B cell (primary cell): ENCODE results near the gene PCNX3. TPM values are rescaled to one million over a fixed set of nuclear protein-coding genes. Genes with fewer than 3 reads are reported as not detected.

Experiments
- ATAC-seq: fragments of 200-7000 bp; cut with Tn5 transposase; one replicate; pipeline ENCODE4 v1.10.0; 2021; ENCODE audit warnings: low read depth, mild to moderate bottlenecking, moderate number of reproducible peaks, moderate library complexity
- CTCF ChIA-PET: fragments of 350-600 bp; sonication (Branson Sonifier 250); formaldehyde crosslinking; loops from one replicate; lab custom pipeline; 2021; ENCODE audit warnings: antibody characterized with exemption, inconsistent platforms; lab: Charles Lee
- POLR2A ChIA-PET: fragments of 350-600 bp; sonication (Branson Sonifier 250); formaldehyde crosslinking; loops from one replicate; lab custom pipeline; 2021; ENCODE audit warnings: antibody characterized with exemption; lab: Charles Lee
- DNase-seq: peaks from one replicate; pipeline ENCODE4 v3.0.0; 2013
- H2AFZ ChIP-seq: 2 replicates; pipeline ENCODE4 v1.6.1; 2012; ENCODE audit warnings: mild to moderate bottlenecking, low read depth, low read length; ENCODE audit not compliant: insufficient read depth, poor library complexity, severe bottlenecking
- H3K27ac ChIP-seq, 2 donors: 1 replicate in 1 of 2; 2 replicates in 1 of 2; pipeline ENCODE4 v1.5.1; 2012 to 2013; ENCODE audit warnings: low read length in 2 of 2, mild to moderate bottlenecking in 2 of 2, moderate library complexity in 1 of 2
- H3K27me3 ChIP-seq, 4 experiments: fragments of 200-600 bp in 1 of 4; sonication (generic) in 1 of 4; replicated peaks in 1 of 4; 1 replicate in 2 of 4; 2 replicates in 2 of 4; pipeline versions ENCODE4 v1.6.1 to v1.7.0; 2013 to 2016; ENCODE audit warnings: low read length in 3 of 4, mild to moderate bottlenecking in 2 of 4, mixed read lengths in 1 of 4, moderate library complexity in 1 of 4; ENCODE audit not compliant: insufficient read depth in 4 of 4, control insufficient read depth in 3 of 4; ENCODE audit errors: control extremely low read depth in 1 of 4
- H3K36me3 ChIP-seq, 2 experiments: replicated peaks in 1 of 2; 1 replicate in 1 of 2; 2 replicates in 1 of 2; pipeline versions ENCODE4 v1.6.1 to v1.7.1; 2013; ENCODE audit warnings: low read length in 1 of 2; ENCODE audit not compliant: insufficient read depth in 2 of 2, control insufficient read depth in 1 of 2; ENCODE audit errors: control extremely low read depth in 1 of 2, extremely low read depth in 1 of 2
- H3K4me1 ChIP-seq, 2 donors: fragments of 200-600 bp in 1 of 2; sonication (generic) in 1 of 2; 1 replicate in 1 of 2; 2 replicates in 1 of 2; pipeline versions ENCODE4 v1.5.1 to v1.6.1; 2013 to 2017; ENCODE audit warnings: low read length in 2 of 2; ENCODE audit not compliant: control insufficient read depth in 2 of 2, insufficient read depth in 2 of 2
- H3K4me2 ChIP-seq: replicated peaks from 2 replicates; pipeline ENCODE3; 2012; ENCODE audit warnings: mild to moderate bottlenecking, low read depth, low read length; ENCODE audit not compliant: poor library complexity, severe bottlenecking
- H3K4me3 ChIP-seq, 5 experiments: fragments of 200-600 bp in 1 of 5; sonication (generic) in 1 of 5; 1 replicate in 3 of 5; 2 replicates in 2 of 5; pipeline versions ENCODE4 v1.5.1 to v1.7.0; 2011 to 2016; ENCODE audit warnings: low read length in 4 of 5, mild to moderate bottlenecking in 4 of 5, low read depth in 2 of 5, control low read depth in 1 of 5, moderate library complexity in 1 of 5; ENCODE audit not compliant: insufficient read depth in 1 of 5; ENCODE audit errors: control extremely low read depth in 1 of 5, extremely low read depth in 1 of 5
- H3K79me2 ChIP-seq: fragments of 200-600 bp; sonication (generic); one replicate; pipeline ENCODE4 v1.6.0; 2016; ENCODE audit warnings: low read length; ENCODE audit not compliant: control insufficient read depth, insufficient read depth
- H3K9ac ChIP-seq: fragments of 200-600 bp; sonication (generic); 2 replicates; pipeline ENCODE4 v1.6.1; 2017; ENCODE audit warnings: mild to moderate bottlenecking, low read length, moderate library complexity
- H3K9me3 ChIP-seq, 3 donors: one replicate each; pipeline versions ENCODE4 v1.6.1 to v1.7.1; 2013; ENCODE audit warnings: low read length in 2 of 3; ENCODE audit not compliant: control insufficient read depth in 2 of 3, insufficient read depth in 1 of 3; ENCODE audit errors: control extremely low read depth in 1 of 3
- H4K20me1 ChIP-seq: 2 replicates; pipeline ENCODE4 v1.6.0; 2012; ENCODE audit warnings: mild to moderate bottlenecking, low read length; ENCODE audit not compliant: insufficient read depth, control insufficient read depth, poor library complexity, severe bottlenecking
- H3K27ac Mint-ChIP-seq: one replicate; pipeline ENCODE4 v1.8.0; 2021; ENCODE audit warnings: mixed read lengths
- H3K27me3 Mint-ChIP-seq: one replicate; pipeline ENCODE4 v1.8.0; 2021; ENCODE audit warnings: mixed read lengths
- H3K4me1 Mint-ChIP-seq: one replicate; pipeline ENCODE4 v1.8.0; 2021; ENCODE audit warnings: mixed read lengths
- H3K4me3 Mint-ChIP-seq: one replicate; pipeline ENCODE4 v1.8.0; 2021; ENCODE audit warnings: mixed read lengths
- H3K9me3 Mint-ChIP-seq: one replicate; pipeline ENCODE4 v1.8.0; 2022; ENCODE audit warnings: mixed read lengths; ENCODE audit not compliant: insufficient read depth
- EZH2 ChIP-seq: IDR thresholded peaks from 2 replicates; pipeline ENCODE4 v1.6.1; 2012; ENCODE audit warnings: borderline replicate concordance, low read depth, mild to moderate bottlenecking, moderate library complexity, low read length; ENCODE audit not compliant: insufficient read depth, poor library complexity, severe bottlenecking
- WGBS: methylation state at CpG from one replicate; pipeline ENCODE4 v1.1.5; 2013; ENCODE audit warnings: missing lambda C conversion rate; ENCODE audit not compliant: insufficient coverage; 5-methylcytosine and 5-hydroxymethylcytosine counted together
- intact Hi-C: fragments of 100-400 bp; cut with micrococcal nuclease; formaldehyde crosslinking; loops from one replicate; pipeline ENCODE4 v1.10.0; 2022
- polyA plus RNA-seq: library from polyadenylated mRNA; depleted of rRNA; stranded (reverse); fragments of >200 nt; gene quantifications from 2 replicates; pipeline ENCODE4 v1.2.3, GENCODE V29; 2012
- total RNA-seq, 2 donors: library from RNA; stranded (reverse); fragments of 120-200 nt in 1 of 2; gene quantifications; 1 replicate in 1 of 2; 2 replicates in 1 of 2; pipeline versions ENCODE4 v1.2.3 to v1.2.4, GENCODE V29; 2013 to 2022
- TF ChIP-seq, protein P1 (sequence below): fragments of 200-600 bp; IDR thresholded peaks from one replicate; pipeline ENCODE4 v1.8.0; 2022; ENCODE audit warnings: antibody characterized with exemption, mild to moderate bottlenecking

The PCNX3 gene
- total and polyA plus RNA-seq, 2 donors (not counting 1 experiment from before 2014, with no cell fraction given) = 61.5 to 62.8 TPM

DNA sequence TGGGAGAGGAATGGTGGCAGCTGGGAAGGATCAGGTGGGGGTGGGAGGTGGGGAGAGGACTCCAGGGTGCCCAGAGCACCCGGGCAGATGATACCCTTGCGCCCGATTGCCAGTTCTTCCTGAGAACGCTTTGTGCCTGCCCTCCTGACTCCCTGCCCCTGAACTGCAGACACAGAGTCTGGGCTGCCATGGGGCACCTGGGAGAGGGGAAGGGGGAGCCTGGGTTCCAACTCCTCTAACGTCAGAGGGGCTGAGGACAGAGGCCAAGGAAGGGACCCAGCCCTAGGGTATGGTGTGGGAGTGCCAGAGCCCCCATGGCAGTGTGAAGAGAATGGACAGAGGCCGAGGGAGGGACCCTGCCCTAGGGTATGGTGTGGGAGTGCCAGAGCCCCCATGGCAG, 19.1 kb upstream of the PCNX3 start:
- no peaks in the 10 kb centered on the region for H3K27me3 ChIP-seq
- no peaks in the 10 kb centered on the region for H3K9me3 ChIP-seq
- ChIA-PET CTCF (interaction anchor here (0.8 to 1.3 kb wide), 2 partner anchors 56 to 313 kb away, joined by 3 to 5 read pairs; no protein-coding TSS in a partner anchor), POLR2A (interaction anchor here (1.0 kb wide), 1 partner anchor 54 kb away, joined by 3 read pairs; no protein-coding TSS in a partner anchor)
- peaks cover 14% of the 10 kb centered on the region for H3K4me1 Mint-ChIP-seq
- ATAC-seq = no peak
- no peak overlapping the region for H3K27ac Mint-ChIP-seq
- H3K79me2 ChIP-seq = peaks cover 10% of the 10 kb centered on the region
- no peak overlapping the region for H3K4me3 Mint-ChIP-seq
- TF ChIP-seq, protein P1, sequence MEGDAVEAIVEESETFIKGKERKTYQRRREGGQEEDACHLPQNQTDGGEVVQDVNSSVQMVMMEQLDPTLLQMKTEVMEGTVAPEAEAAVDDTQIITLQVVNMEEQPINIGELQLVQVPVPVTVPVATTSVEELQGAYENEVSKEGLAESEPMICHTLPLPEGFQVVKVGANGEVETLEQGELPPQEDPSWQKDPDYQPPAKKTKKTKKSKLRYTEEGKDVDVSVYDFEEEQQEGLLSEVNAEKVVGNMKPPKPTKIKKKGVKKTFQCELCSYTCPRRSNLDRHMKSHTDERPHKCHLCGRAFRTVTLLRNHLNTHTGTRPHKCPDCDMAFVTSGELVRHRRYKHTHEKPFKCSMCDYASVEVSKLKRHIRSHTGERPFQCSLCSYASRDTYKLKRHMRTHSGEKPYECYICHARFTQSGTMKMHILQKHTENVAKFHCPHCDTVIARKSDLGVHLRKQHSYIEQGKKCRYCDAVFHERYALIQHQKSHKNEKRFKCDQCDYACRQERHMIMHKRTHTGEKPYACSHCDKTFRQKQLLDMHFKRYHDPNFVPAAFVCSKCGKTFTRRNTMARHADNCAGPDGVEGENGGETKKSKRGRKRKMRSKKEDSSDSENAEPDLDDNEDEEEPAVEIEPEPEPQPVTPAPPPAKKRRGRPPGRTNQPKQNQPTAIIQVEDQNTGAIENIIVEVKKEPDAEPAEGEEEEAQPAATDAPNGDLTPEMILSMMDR = no peak
- TF ChIP-seq EZH2 = no peak
- H3K36me3 ChIP-seq = peaks cover 0 to 32% of the 10 kb centered on the region in 2 experiments
- no peak overlapping the region for H3K9ac ChIP-seq
- intact Hi-C loops = no loop called here
- no peak overlapping the region for H3K27ac ChIP-seq
- H3K9me3 Mint-ChIP-seq = no peaks in the 10 kb centered on the region
- WGBS = 98% methylated on average over 5 of the region's 6 CpGs
- no peaks in the 10 kb centered on the region for H3K27me3 Mint-ChIP-seq
- no peak overlapping the region for H3K4me2 ChIP-seq
- peaks cover 3 to 16% of the 10 kb centered on the region in 2 donors for H3K4me1 ChIP-seq
- DNase-seq = no peak
- no peak overlapping the region for H3K4me3 ChIP-seq
- H2AFZ ChIP-seq = no peak overlapping the region
- H4K20me1 ChIP-seq = peaks cover 18% of the 10 kb centered on the region

- no peak for TF ChIP-seq EZH2
- TF ChIP-seq, protein P1 = no peak
- Histone ChIP-seq H2AFZ (no peak overlapping the region), H3K4me3 (no peak overlapping the region), H3K79me2 (peaks cover 10% of the 10 kb centered on the region), H3K9ac (no peak overlapping the region), H3K27ac (no peak overlapping the region), H3K36me3 (peaks cover 0 to 25% of the 10 kb centered on the region in 2 experiments), H3K27me3 (no peaks in the 10 kb centered on the region), H4K20me1 (peaks cover 18% of the 10 kb centered on the region), H3K4me1 (peaks cover 11 to 26% of the 10 kb centered on the region in 2 donors), H3K4me2 (no peak overlapping the region), H3K9me3 (peaks cover 0 to 9% (median 0%) of the 10 kb centered on the region in 3 donors)
- Mint-ChIP-seq H3K4me3 (no peak overlapping the region), H3K27ac (no peak overlapping the region), H3K4me1 (peaks cover 23% of the 10 kb centered on the region), H3K9me3 (no peaks in the 10 kb centered on the region), H3K27me3 (no peaks in the 10 kb centered on the region)
- ChIA-PET POLR2A (interaction anchor here (1.0 kb wide), 1 partner anchor 15 kb away, joined by 4 read pairs; no protein-coding TSS in a partner anchor), CTCF (interaction anchor here (1.1 kb wide), 1 partner anchor 15 kb away, joined by 3 read pairs; no protein-coding TSS in a partner anchor)
- ATAC-seq (no peak), DNase-seq (no peak)
- WGBS = 97% methylated on average over 16 of the region's 16 CpGs
- intact Hi-C loops = no loop called here
Observed at GRCh38 chr11:65598258-65598699, 17.3 kb upstream of the PCNX3 start.
